Vagina (tissue), 2 donors: ENCODE measurements around the gene FHDC1. TPM values are rescaled to one million over a fixed set of nuclear protein-coding genes. Genes with fewer than 3 reads are reported as not detected.

Source experiments
- DNase-seq, 2 donors: peaks; one replicate each; pipeline ENCODE4 v3.0.0-alpha.2; 2017; ENCODE audit errors: extremely low spot score in 2 of 2
- H3K27ac ChIP-seq: fragments of 200-600 bp; sonication (generic); one replicate; pipeline ENCODE4 v1.5.1; 2019
- H3K27me3 ChIP-seq: fragments of 200-600 bp; sonication (generic); one replicate; pipeline ENCODE4 v1.5.1; 2019
- H3K36me3 ChIP-seq, 2 donors: fragments of 200-600 bp; sonication (generic); one replicate each; pipeline ENCODE4 v1.5.1; 2017 to 2019
- H3K4me1 ChIP-seq: fragments of 200-600 bp; sonication (generic); one replicate; pipeline ENCODE4 v1.5.1; 2019
- H3K4me3 ChIP-seq, 2 donors: fragments of 200-600 bp; sonication (generic); 1 replicate in 1 of 2; 2 replicates in 1 of 2; pipeline ENCODE4 v1.5.1; 2016 to 2019
- H3K9me3 ChIP-seq: fragments of 200-600 bp; sonication (generic); one replicate; pipeline ENCODE4 v1.5.1; 2019
- CTCF ChIP-seq, 3 experiments: fragments of 450-650 bp in 2 of 3; fragments of 200-600 bp in 1 of 3; sonication (generic) in 1 of 3; IDR thresholded peaks; one replicate each; pipeline ENCODE4 v1.5.1; 2017 to 2019; ENCODE audit warnings: antibody characterized with exemption in 3 of 3, mild to moderate bottlenecking in 2 of 3, moderate library complexity in 2 of 3
- POLR2A ChIP-seq, 2 donors: fragments of 450-650 bp; IDR thresholded peaks; one replicate each; pipeline ENCODE4 v1.6.1; 2017; ENCODE audit warnings: antibody characterized with exemption in 2 of 2, mild to moderate bottlenecking in 2 of 2, moderate library complexity in 2 of 2
- POLR2AphosphoS5 ChIP-seq, 2 donors: sonication (generic); formaldehyde crosslinking; IDR thresholded peaks; one replicate each; pipeline ENCODE4 v1.9.0; 2017; ENCODE audit warnings: antibody characterized with exemption in 2 of 2, mild to moderate bottlenecking in 2 of 2, low read depth in 1 of 2; ENCODE audit not compliant: insufficient read depth in 1 of 2
- intact Hi-C: fragments of 100-400 bp; cut with DNase I; formaldehyde crosslinking; loops from one replicate; pipeline ENCODE4 v1.15.1; 2023
- total RNA-seq: library from RNA; depleted of rRNA; stranded (reverse); fragments of >200 nt; gene quantifications from one replicate; pipeline ENCODE4 v1.2.3, GENCODE V29; 2016

The FHDC1 gene
- total RNA-seq, 1 donor from 2014 or later, result 6.4 TPM

- peak overlapping the region; percentile 56 for H3K27ac ChIP-seq
- H3K27me3 ChIP-seq, result no peaks in the 10 kb centered on the region
- peaks cover 13% of the 10 kb centered on the region for H3K4me1 ChIP-seq
- no peak for DNase-seq
- H3K4me3 ChIP-seq, result no peak overlapping the region
- H3K36me3 ChIP-seq, result peaks cover 0 to under 1% of the 10 kb centered on the region in 2 donors
- no peaks in the 10 kb centered on the region for H3K9me3 ChIP-seq
- no peak for TF ChIP-seq POLR2A (IDR thresholded peaks at IDR 0.05)
- no peak for TF ChIP-seq CTCF (IDR thresholded peaks at IDR 0.05)
- TF ChIP-seq POLR2AphosphoS5 (IDR thresholded peaks at IDR 0.05; ENCODE audit: insufficient read depth in 1 of 2, low read depth in 1 of 2), result no peak
- intact Hi-C loops, result no loop called here
Measured at GRCh38 chr4:152956147-152956546, 20.0 kb downstream of the FHDC1 start.

- H3K9me3 ChIP-seq, result no peaks in the 10 kb centered on the region
- H3K27me3 ChIP-seq, result no peaks in the 10 kb centered on the region
- peaks cover 0 to 3% of the 10 kb centered on the region in 2 donors for H3K36me3 ChIP-seq
- peak overlapping the region; percentile 56 for H3K27ac ChIP-seq
- no peak for TF ChIP-seq CTCF (IDR thresholded peaks at IDR 0.05)
- TF ChIP-seq POLR2A (IDR thresholded peaks at IDR 0.05), result no peak
- TF ChIP-seq POLR2AphosphoS5 (IDR thresholded peaks at IDR 0.05; ENCODE audit: insufficient read depth in 1 of 2, low read depth in 1 of 2), result no peak
- intact Hi-C loops, result no loop called here
- DNase-seq, result peak in 1 of 2 donors; percentile 80
- no peak overlapping the region for H3K4me3 ChIP-seq
- H3K4me1 ChIP-seq, result peaks cover 13% of the 10 kb centered on the region
Measured at GRCh38 chr4:152956650-152957436, 20.7 kb downstream of the FHDC1 start.

DNA sequence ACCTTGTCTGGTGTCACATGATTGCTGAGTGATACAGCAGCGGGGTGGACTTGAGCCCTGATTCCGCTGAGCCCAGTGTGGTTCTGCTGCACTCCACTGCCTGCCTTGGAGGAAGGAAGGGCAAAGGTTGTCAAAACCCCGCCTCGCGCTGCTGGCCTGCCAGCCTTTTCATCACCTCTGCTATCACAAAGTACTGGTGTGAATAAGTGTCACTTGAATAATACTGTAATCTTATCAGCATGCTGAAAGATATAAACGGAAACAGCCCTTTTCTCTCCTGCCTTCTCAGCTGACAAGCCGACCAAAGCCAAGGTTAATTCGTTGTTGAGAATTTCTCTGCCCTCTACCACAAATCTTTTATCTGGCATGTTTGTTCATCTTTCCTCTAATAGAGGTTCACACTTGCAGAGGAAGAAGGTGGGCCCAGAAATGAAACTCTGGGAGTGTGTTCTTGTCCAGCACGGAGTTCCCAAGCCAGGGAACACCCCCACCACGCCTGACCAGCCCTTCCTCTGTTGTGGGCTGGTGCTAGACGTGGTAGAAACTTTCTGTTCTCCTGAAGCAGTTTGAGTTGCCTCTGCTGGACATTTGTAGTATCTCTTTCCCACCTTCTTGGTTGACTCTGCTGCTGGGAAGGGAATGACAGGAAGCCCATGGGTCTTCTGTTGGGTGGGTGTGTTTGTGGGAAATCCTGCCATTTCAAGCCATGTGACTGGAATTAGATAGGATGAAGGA is 21.5 kb downstream of the FHDC1 start:
- H3K27ac ChIP-seq, result peak overlapping the region; percentile 56
- peaks cover 13% of the 10 kb centered on the region for H3K4me1 ChIP-seq
- peaks cover 0 to 5% of the 10 kb centered on the region in 2 donors for H3K36me3 ChIP-seq
- DNase-seq, result peak in 1 of 2 donors; percentile 84
- TF ChIP-seq CTCF (IDR thresholded peaks at IDR 0.05), result no peak
- peak in 1 of 2 donors; percentile 16 for TF ChIP-seq POLR2AphosphoS5 (IDR thresholded peaks at IDR 0.05; ENCODE audit: insufficient read depth in 1 of 2, low read depth in 1 of 2)
- H3K4me3 ChIP-seq, result no peak overlapping the region
- H3K27me3 ChIP-seq, result no peaks in the 10 kb centered on the region
- intact Hi-C loops, result no loop called here
- H3K9me3 ChIP-seq, result no peaks in the 10 kb centered on the region

DNA sequence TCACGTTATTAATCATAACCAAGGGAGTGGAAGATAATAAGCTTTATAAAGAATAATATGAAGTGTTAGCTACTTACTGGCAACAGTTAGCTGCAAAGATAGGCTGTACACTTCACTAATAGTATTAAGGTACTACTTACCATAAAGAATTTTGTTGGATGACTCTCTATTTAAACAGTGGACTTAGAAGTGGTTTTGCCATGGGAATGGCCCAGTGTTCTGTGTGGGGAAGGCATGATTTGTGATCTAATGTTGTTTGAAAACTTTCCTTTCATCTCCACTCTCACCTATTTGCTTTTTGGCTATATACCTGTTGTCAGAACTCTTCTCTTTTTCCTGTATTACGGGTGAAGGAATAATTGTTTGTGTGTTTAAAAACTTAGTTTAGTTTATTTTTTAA is 23.0 kb downstream of the FHDC1 start:
- intact Hi-C loops, result no loop called here
- H3K27ac ChIP-seq, result no peak overlapping the region
- no peaks in the 10 kb centered on the region for H3K27me3 ChIP-seq
- TF ChIP-seq POLR2A (IDR thresholded peaks at IDR 0.05), result no peak
- TF ChIP-seq POLR2AphosphoS5 (IDR thresholded peaks at IDR 0.05; ENCODE audit: insufficient read depth in 1 of 2, low read depth in 1 of 2), result no peak
- no peak for TF ChIP-seq CTCF (IDR thresholded peaks at IDR 0.05)
- no peak overlapping the region for H3K4me3 ChIP-seq
- DNase-seq, result no peak
- H3K36me3 ChIP-seq, result peaks cover 0 to 14% of the 10 kb centered on the region in 2 donors
- H3K4me1 ChIP-seq, result peaks cover 13% of the 10 kb centered on the region
- H3K9me3 ChIP-seq, result no peaks in the 10 kb centered on the region
